ENCODE measurements around the gene PARS2. TPM values are rescaled to one million over a fixed set of nuclear protein-coding genes. Genes with fewer than 3 reads are reported as not detected.

The PARS2 gene
- total RNA-seq, 1 donor from 2014 or later, result 11.5 TPM

DNA sequence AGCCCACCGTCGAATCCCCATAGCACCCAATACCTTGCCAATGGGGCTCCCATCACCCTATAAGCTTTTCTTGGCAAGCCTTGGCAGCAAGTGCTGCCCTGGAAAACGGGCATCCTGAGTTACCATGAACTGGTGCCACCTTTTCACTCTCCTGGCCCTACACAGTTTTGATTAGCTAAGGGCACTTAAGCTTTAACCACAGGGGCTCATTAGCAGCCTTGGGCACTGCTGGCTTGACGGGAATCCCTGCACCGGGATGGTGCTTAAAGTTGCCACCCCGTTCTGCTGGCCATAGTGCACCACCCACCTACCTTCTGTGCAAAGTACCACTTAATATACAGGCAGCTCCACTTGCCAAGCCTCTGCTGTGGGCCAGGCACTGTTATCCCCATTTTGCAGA lies 13.7 kb downstream of the PARS2 start:
- TF ChIP-seq CTCF (IDR thresholded peaks at IDR 0.05; ENCODE audit: insufficient read depth, low read length, poor library complexity, severe bottlenecking), result no peak
- DNase-seq (ENCODE audit: low read depth), result no peak
- no peaks in the 10 kb centered on the region for H3K36me3 ChIP-seq (ENCODE audit: control insufficient read depth, insufficient read depth, low read length)
- peaks cover 2% of the 10 kb centered on the region for H3K27me3 ChIP-seq (ENCODE audit: control insufficient read depth, insufficient read depth, low read length)
- H3K4me3 ChIP-seq (ENCODE audit: low read depth, low read length), result no peak overlapping the region

GRCh38 chr1:54748094-54748835 lies 16.1 kb downstream of the PARS2 start:
- H3K4me3 ChIP-seq (ENCODE audit: low read depth, low read length), result no peak overlapping the region
- TF ChIP-seq CTCF (IDR thresholded peaks at IDR 0.05; ENCODE audit: insufficient read depth, low read length, poor library complexity, severe bottlenecking), result no peak
- peaks cover 2% of the 10 kb centered on the region for H3K27me3 ChIP-seq (ENCODE audit: control insufficient read depth, insufficient read depth, low read length)
- no peaks in the 10 kb centered on the region for H3K36me3 ChIP-seq (ENCODE audit: control insufficient read depth, insufficient read depth, low read length)
- DNase-seq (ENCODE audit: low read depth), result no peak

GRCh38 chr1:54745864-54746263 lies 18.5 kb downstream of the PARS2 start:
- no peak for DNase-seq (ENCODE audit: low read depth)
- no peak overlapping the region for H3K4me3 ChIP-seq (ENCODE audit: low read depth, low read length)
- no peaks in the 10 kb centered on the region for H3K36me3 ChIP-seq (ENCODE audit: control insufficient read depth, insufficient read depth, low read length)
- peaks cover 2% of the 10 kb centered on the region for H3K27me3 ChIP-seq (ENCODE audit: control insufficient read depth, insufficient read depth, low read length)
- TF ChIP-seq CTCF (IDR thresholded peaks at IDR 0.05; ENCODE audit: insufficient read depth, low read length, poor library complexity, severe bottlenecking), result no peak

DNA sequence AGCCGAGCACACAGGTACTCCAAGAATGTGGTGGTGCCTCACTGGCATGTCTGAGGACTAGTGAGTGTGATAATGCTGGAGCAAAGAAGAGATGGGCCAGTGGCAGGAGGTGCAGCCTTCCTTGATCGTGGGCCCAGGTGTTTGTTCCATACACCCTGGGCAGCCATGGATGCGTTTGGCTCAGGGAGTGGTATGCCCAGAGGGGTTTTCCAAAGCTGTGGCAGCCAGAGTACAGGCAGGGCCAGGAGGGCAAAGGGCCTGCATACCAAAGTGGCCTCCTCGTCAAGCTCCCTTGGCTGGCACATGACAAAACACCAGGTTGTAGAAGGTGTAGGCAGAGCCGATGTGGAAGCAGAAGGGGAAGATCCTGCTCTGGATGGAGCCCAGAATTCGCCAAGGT lies 19.0 kb downstream of the PARS2 start:
- H3K36me3 ChIP-seq (ENCODE audit: control insufficient read depth, insufficient read depth, low read length), result no peaks in the 10 kb centered on the region
- H3K27me3 ChIP-seq (ENCODE audit: control insufficient read depth, insufficient read depth, low read length), result peaks cover 2% of the 10 kb centered on the region
- TF ChIP-seq CTCF (IDR thresholded peaks at IDR 0.05; ENCODE audit: insufficient read depth, low read length, poor library complexity, severe bottlenecking), result no peak
- H3K4me3 ChIP-seq (ENCODE audit: low read depth, low read length), result no peak overlapping the region
- no peak for DNase-seq (ENCODE audit: low read depth)

GRCh38 chr1:54744696-54745095 lies 19.6 kb downstream of the PARS2 start:
- H3K27me3 ChIP-seq (ENCODE audit: control insufficient read depth, insufficient read depth, low read length), result peaks cover 2% of the 10 kb centered on the region
- H3K36me3 ChIP-seq (ENCODE audit: control insufficient read depth, insufficient read depth, low read length), result no peaks in the 10 kb centered on the region
- TF ChIP-seq CTCF (IDR thresholded peaks at IDR 0.05; ENCODE audit: insufficient read depth, low read length, poor library complexity, severe bottlenecking), result no peak
- H3K4me3 ChIP-seq (ENCODE audit: low read depth, low read length), result no peak overlapping the region
- DNase-seq (ENCODE audit: low read depth), result no peak
